Activated CD4-positive, alpha-beta T cell treated with anti-CD3 and anti-CD28 coated beads for 36 hours (primary cell): ENCODE data around the gene ACTA1. TPM values are rescaled to one million over a fixed set of nuclear protein-coding genes. Genes with fewer than 3 reads are reported as not detected.

Experiments
- ATAC-seq: fragments of 200-7000 bp; cut with Tn5 transposase; one replicate; pipeline ENCODE4 v1.10.0; 2021; ENCODE audit warnings: mild to moderate bottlenecking, moderate library complexity
- CTCF ChIA-PET: fragments of 350-600 bp; sonication (Branson Sonifier 250); formaldehyde crosslinking; loops from one replicate; lab custom pipeline; 2021; ENCODE audit warnings: antibody characterized with exemption; lab: Charles Lee
- POLR2A ChIA-PET: fragments of 350-600 bp; sonication (Branson Sonifier 250); formaldehyde crosslinking; loops from one replicate; lab custom pipeline; 2021; ENCODE audit warnings: antibody characterized with exemption, inconsistent platforms; lab: Charles Lee
- DNase-seq: peaks from one replicate; pipeline ENCODE4 v3.0.0-alpha.2; 2020
- H3K27ac Mint-ChIP-seq: one replicate; pipeline ENCODE4 v1.8.0; 2021; ENCODE audit warnings: mixed read lengths
- H3K27me3 Mint-ChIP-seq: one replicate; pipeline ENCODE4 v1.8.0; 2021; ENCODE audit warnings: mixed read lengths
- H3K36me3 Mint-ChIP-seq: one replicate; pipeline ENCODE4 v1.8.0; 2021; ENCODE audit warnings: low read depth, mixed read lengths
- H3K4me1 Mint-ChIP-seq: one replicate; pipeline ENCODE4 v1.8.0; 2021; ENCODE audit warnings: mixed read lengths
- H3K4me3 Mint-ChIP-seq: one replicate; pipeline ENCODE4 v1.8.0; 2021; ENCODE audit warnings: mild to moderate bottlenecking, moderate library complexity, mixed read lengths
- H3K9me3 Mint-ChIP-seq: one replicate; pipeline ENCODE4 v1.8.0; 2021; ENCODE audit warnings: low read depth, mixed read lengths
- intact Hi-C, 2 experiments: fragments of 100-400 bp; cut with DNase I in 1 of 2; cut with micrococcal nuclease in 1 of 2; formaldehyde crosslinking; loops; one replicate each; pipeline versions ENCODE4 v1.14.2 to v1.15.1; 2022 to 2024; cut with DNase I, micrococcal nuclease
- total RNA-seq, 2 experiments: library from RNA; stranded (reverse); gene quantifications; one replicate each; pipeline ENCODE4 v1.2.3, GENCODE V29; 2021

Gene ACTA1
- total RNA-seq, 2 experiments from 2014 or later, result not detected

DNA sequence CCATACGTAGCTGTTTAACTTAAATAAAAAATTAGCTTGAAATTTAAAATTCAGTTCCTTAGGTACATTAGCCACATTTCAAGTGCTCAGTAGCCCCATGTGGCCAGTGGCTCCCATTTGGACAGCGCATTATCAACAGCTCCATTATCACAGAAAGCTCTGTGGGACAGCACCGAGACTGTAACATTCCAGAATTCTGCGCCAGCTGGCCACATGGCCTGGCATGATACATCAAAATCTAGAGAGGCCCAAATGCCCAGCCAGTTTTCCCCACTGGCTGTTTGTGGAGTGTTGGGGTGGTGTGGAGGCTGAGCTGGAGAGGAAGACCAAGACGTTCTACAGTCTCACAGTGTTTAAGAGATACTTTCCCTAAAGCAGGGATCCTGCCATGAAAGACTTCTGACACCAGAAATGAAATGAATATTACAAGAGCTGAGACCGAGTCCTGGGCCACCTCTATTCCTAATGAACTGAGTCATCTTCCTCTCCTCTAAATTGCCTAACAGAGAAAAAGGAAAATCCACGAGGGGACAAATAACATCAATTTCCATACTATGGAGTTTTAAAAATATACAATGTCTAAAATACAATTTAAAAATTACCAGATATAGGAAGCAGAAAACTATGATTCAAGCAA lies 27.3 kb upstream of the ACTA1 start:
- Mint-ChIP-seq H3K9me3 (no peaks in the 10 kb centered on the region), H3K27me3 (no peaks in the 10 kb centered on the region), H3K27ac (no peak overlapping the region), H3K4me3 (no peak overlapping the region), H3K4me1 (no peaks in the 10 kb centered on the region), H3K36me3 (peaks cover 50% of the 10 kb centered on the region)
- ChIA-PET CTCF (interaction anchor here (0.6 to 1.0 kb wide), 3 partner anchors 10 to 1488 kb away, joined by 3 to 4 read pairs (median 3); no protein-coding TSS in a partner anchor), POLR2A (no interaction called here)
- DNase-seq (no peak), ATAC-seq (no peak)
- intact Hi-C loops, result no loop called here

DNA sequence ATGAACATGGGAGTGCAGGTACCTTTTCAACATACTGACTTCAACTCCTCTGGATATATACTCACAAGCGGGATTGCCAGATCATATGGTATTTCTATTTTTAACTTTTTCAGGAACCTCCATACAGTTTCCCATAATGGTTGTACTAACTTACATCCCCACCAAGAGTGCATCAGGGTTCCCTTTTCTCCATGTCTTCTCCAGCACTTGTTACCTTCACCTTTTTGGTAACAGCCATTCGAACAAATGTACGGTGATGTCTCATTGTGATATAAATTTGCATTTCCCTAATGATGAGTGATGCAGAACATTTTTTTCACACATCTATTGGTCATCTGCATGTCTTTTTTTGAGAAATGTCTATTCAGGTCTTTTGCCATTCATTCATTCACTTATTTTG lies 25.9 kb upstream of the ACTA1 start:
- POLR2A ChIA-PET, result no interaction called here
- Mint-ChIP-seq H3K27me3 (no peaks in the 10 kb centered on the region), H3K4me3 (no peak overlapping the region), H3K9me3 (no peaks in the 10 kb centered on the region), H3K4me1 (no peaks in the 10 kb centered on the region), H3K36me3 (peaks cover 43% of the 10 kb centered on the region), H3K27ac (no peak overlapping the region)
- DNase-seq (no peak), ATAC-seq (no peak)
- intact Hi-C loops, result no loop called here
- CTCF ChIA-PET, result interaction anchor here (0.6 to 1.9 kb wide), 2 partner anchors 15 to 112 kb away, joined by 3 to 6 read pairs; no protein-coding TSS in a partner anchor

DNA sequence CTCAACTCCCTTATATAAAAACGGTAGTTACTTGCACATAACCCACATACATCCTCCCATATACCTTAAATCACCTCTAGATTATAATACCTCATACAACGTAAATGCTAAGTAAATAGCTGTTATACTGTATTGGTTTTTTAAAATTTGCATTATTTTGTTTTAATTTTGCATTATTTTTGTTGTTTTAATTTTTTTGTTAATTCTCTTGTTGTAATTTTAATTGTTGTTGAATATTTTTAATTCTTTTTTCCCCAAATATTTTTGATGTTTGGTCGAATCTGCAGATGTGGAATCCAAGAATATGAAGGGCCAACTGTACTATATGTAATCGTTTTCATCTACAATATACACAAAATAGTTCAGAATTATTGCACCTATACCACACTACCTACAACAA lies 23.5 kb upstream of the ACTA1 start:
- Mint-ChIP-seq H3K4me3 (no peak overlapping the region), H3K27me3 (no peaks in the 10 kb centered on the region), H3K27ac (no peak overlapping the region), H3K4me1 (no peaks in the 10 kb centered on the region), H3K9me3 (no peaks in the 10 kb centered on the region), H3K36me3 (peaks cover 35% of the 10 kb centered on the region)
- intact Hi-C loops, result no loop called here
- DNase-seq, result no peak
- ChIA-PET CTCF (no interaction called here), POLR2A (no interaction called here)
- ATAC-seq, result no peak

- Mint-ChIP-seq H3K36me3 (peaks cover 34% of the 10 kb centered on the region), H3K4me1 (no peaks in the 10 kb centered on the region), H3K4me3 (no peak overlapping the region), H3K27ac (no peak overlapping the region), H3K9me3 (no peaks in the 10 kb centered on the region), H3K27me3 (no peaks in the 10 kb centered on the region)
- CTCF ChIA-PET, result interaction anchor here (1.2 kb wide), 1 partner anchor 197 kb away, joined by 3 read pairs; no protein-coding TSS in a partner anchor
- intact Hi-C loops, result no loop called here
- POLR2A ChIA-PET, result no interaction called here
- DNase-seq (no peak), ATAC-seq (no peak)
These were observed 22.1 kb upstream of the ACTA1 start for GRCh38 chr1:229456016-229456415.

DNA sequence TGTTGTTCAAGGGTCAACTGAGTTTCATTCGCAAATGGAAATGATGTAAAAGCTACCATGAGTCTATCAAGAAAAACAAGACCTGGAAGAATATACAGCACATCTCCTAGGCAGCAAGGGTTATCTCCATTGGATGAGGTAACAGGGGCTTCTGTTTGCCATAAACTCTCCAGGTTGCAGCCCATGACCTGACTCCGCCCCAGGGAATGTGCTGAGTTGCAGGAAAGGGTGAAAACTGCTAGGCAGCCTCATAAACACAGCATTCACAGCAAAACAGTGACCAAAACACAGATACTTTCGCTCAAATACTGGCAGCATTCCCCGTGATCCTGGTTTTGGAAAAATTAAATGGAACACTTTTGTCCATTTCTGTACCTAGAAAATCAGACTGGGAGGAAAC lies 20.2 kb upstream of the ACTA1 start:
- no peak overlapping the region for H3K27ac Mint-ChIP-seq

GRCh38 chr1:229452956-229453801 lies 19.3 kb upstream of the ACTA1 start:
- CTCF ChIA-PET, result interaction anchor here (1.2 to 4.4 kb wide), 4 partner anchors 12 to 198 kb away, joined by 3 to 26 read pairs (median 6); no protein-coding TSS in a partner anchor
- H3K27ac Mint-ChIP-seq, result no peak overlapping the region
- H3K4me1 Mint-ChIP-seq, result no peaks in the 10 kb centered on the region
- DNase-seq, result no peak
- H3K36me3 Mint-ChIP-seq, result peaks cover 32% of the 10 kb centered on the region
- ATAC-seq, result no peak
- POLR2A ChIA-PET, result interaction anchor here (0.6 kb wide), 2 partner anchors 127 to 175 kb away, joined by 3 to 6 read pairs; no protein-coding TSS in a partner anchor
- no peaks in the 10 kb centered on the region for H3K27me3 Mint-ChIP-seq
- H3K9me3 Mint-ChIP-seq, result no peaks in the 10 kb centered on the region
- intact Hi-C loops, result loop anchor here in 1 of 2 experiments (1.0 kb wide), 1 partner anchor 195 kb away; no protein-coding TSS in a partner anchor
- no peak overlapping the region for H3K4me3 Mint-ChIP-seq

More for the DNA sequence above, 20.2 kb upstream of the ACTA1 start:
- Mint-ChIP-seq H3K9me3 (no peaks in the 10 kb centered on the region), H3K36me3 (peaks cover 26% of the 10 kb centered on the region), H3K27me3 (no peaks in the 10 kb centered on the region), H3K4me1 (no peaks in the 10 kb centered on the region), H3K4me3 (no peak overlapping the region)
- intact Hi-C loops, result no loop called here
- no peak for DNase-seq
- ATAC-seq, result no peak
- ChIA-PET POLR2A (interaction anchor here (0.7 kb wide), 1 partner anchor 22 kb away, joined by 4 read pairs; no protein-coding TSS in a partner anchor), CTCF (no interaction called here)

- Mint-ChIP-seq H3K27me3 (no peaks in the 10 kb centered on the region), H3K4me1 (no peaks in the 10 kb centered on the region), H3K9me3 (no peaks in the 10 kb centered on the region), H3K36me3 (peaks cover 46% of the 10 kb centered on the region), H3K27ac (no peak overlapping the region), H3K4me3 (no peak overlapping the region)
- intact Hi-C loops, result no loop called here
- ChIA-PET CTCF (interaction anchor here (0.9 to 4.4 kb wide), 3 partner anchors 8 to 194 kb away, joined by 3 to 26 read pairs (median 4); no protein-coding TSS in a partner anchor), POLR2A (no interaction called here)
- no peak for DNase-seq
- no peak for ATAC-seq
These were observed 15.0 kb upstream of the ACTA1 start for GRCh38 chr1:229448845-229449244.

DNA sequence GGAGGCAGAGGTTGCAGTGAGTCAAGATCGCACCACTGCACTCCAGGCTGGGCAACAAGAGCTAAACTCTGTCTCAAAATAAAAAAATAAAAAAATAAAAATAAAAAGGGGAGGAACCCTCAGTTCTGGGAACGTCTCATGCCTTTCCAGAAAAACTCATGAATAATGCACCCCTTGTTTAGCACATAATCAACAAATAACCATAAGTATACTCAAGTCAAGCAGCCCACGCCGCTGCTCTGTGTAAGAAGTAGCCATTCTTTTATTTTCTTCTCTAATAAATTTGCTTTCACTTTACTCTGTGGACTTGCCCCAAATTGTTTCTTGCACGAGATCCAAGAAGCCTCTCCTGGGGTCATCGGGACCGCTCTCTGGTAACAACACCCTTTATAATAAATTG lies 14.5 kb upstream of the ACTA1 start:
- ChIA-PET CTCF (interaction anchor here (1.5 kb wide), 1 partner anchor 190 kb away, joined by 4 read pairs; no protein-coding TSS in a partner anchor), POLR2A (no interaction called here)
- Mint-ChIP-seq H3K27me3 (no peaks in the 10 kb centered on the region), H3K36me3 (peaks cover 46% of the 10 kb centered on the region), H3K9me3 (no peaks in the 10 kb centered on the region), H3K4me1 (no peaks in the 10 kb centered on the region), H3K4me3 (no peak overlapping the region), H3K27ac (no peak overlapping the region)
- no peak for DNase-seq
- no peak for ATAC-seq
- intact Hi-C loops, result no loop called here

DNA sequence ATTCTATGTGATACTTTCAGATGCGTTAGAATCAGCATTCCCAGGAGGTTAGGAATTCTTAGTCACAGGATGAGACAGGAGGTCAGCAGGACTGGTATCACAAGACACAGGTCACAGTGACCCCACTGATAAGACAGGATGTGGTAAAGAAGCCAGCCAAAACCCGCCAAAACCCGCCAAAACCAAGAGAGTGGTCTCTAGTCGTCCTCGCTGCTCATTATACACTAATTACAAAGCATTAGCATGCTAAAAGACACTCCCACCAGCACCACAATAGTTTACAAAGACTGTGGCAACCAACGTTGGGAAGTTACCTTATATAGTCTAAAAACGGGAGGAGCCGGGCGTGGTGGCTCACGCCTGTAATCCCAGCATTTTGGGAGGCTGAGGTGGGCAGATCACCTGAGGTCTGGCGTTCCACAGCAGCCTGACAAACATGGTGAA lies 13.9 kb upstream of the ACTA1 start:
- ATAC-seq, result no peak
- CTCF ChIA-PET, result interaction anchor here (0.6 kb wide), 1 partner anchor 449 kb away, joined by 3 read pairs; no protein-coding TSS in a partner anchor
- Mint-ChIP-seq H3K36me3 (peaks cover 46% of the 10 kb centered on the region), H3K4me3 (no peak overlapping the region), H3K27me3 (no peaks in the 10 kb centered on the region), H3K27ac (no peak overlapping the region), H3K4me1 (no peaks in the 10 kb centered on the region), H3K9me3 (no peaks in the 10 kb centered on the region)
- POLR2A ChIA-PET, result no interaction called here
- no peak for DNase-seq
- intact Hi-C loops, result no loop called here

- Mint-ChIP-seq H3K27me3 (no peaks in the 10 kb centered on the region), H3K27ac (no peak overlapping the region), H3K4me1 (peaks cover 13% of the 10 kb centered on the region), H3K4me3 (no peak overlapping the region), H3K36me3 (peaks cover 48% of the 10 kb centered on the region), H3K9me3 (no peaks in the 10 kb centered on the region)
- CTCF ChIA-PET, result interaction anchor here (0.8 kb wide), 1 partner anchor 36 kb away, joined by 3 read pairs; no protein-coding TSS in a partner anchor
- POLR2A ChIA-PET, result no interaction called here
- DNase-seq (no peak), ATAC-seq (no peak)
- intact Hi-C loops, result no loop called here
These were observed 11.9 kb upstream of the ACTA1 start for GRCh38 chr1:229445828-229446227.
